GM19328 (cell line): ENCODE measurements around the gene CD52.
"Not testable (repeated sequence)": the region's sequence is repeated elsewhere in the genome, so short reads cannot be mapped to it uniquely, and the experiment has no call there.

Experiments used
- ATAC-seq: cut with Tn5 transposase; IDR thresholded peaks from one replicate; pipeline ENCODE4 v1.9.1; 2021; ENCODE audit warnings: mild to moderate bottlenecking, moderate library complexity; ENCODE audit not compliant: unreplicated experiment

Gene CD52

GRCh38 chr1:26283871-26284596 lies 33.7 kb upstream of the CD52 start:
- ATAC-seq, result no peak

GRCh38 chr1:26284597-26285347 lies 33.0 kb upstream of the CD52 start:
- ATAC-seq, result no peak

GRCh38 chr1:26285366-26286063 lies 32.2 kb upstream of the CD52 start:
- ATAC-seq, result no peak

GRCh38 chr1:26286064-26286416 lies 31.7 kb upstream of the CD52 start:
- ATAC-seq, result no peak

GRCh38 chr1:26287033-26287711 lies 30.6 kb upstream of the CD52 start:
- ATAC-seq, result peak; percentile 30

- ATAC-seq, result no peak
Observed at GRCh38 chr1:26287811-26288210, 29.9 kb upstream of the CD52 start.

GRCh38 chr1:26288311-26288941 lies 29.3 kb upstream of the CD52 start:
- ATAC-seq, result no peak

- ATAC-seq, result no peak
Observed at GRCh38 chr1:26289158-26290059, 28.3 kb upstream of the CD52 start.

- no peak for ATAC-seq
Observed at GRCh38 chr1:26290122-26290881, 27.5 kb upstream of the CD52 start.

- ATAC-seq, result no peak
Observed at GRCh38 chr1:26290882-26291261, 26.9 kb upstream of the CD52 start.

GRCh38 chr1:26291433-26291832 lies 26.3 kb upstream of the CD52 start:
- no peak for ATAC-seq

- no peak for ATAC-seq
Observed at GRCh38 chr1:26291939-26292338, 25.8 kb upstream of the CD52 start.

- not testable (repeated sequence) for ATAC-seq
Observed at GRCh38 chr1:26292735-26293134, 25.0 kb upstream of the CD52 start.

- no peak for ATAC-seq
Observed at GRCh38 chr1:26293911-26294463, 23.8 kb upstream of the CD52 start.

GRCh38 chr1:26295194-26296138 lies 22.3 kb upstream of the CD52 start:
- ATAC-seq, result no peak

- no peak for ATAC-seq
Observed at GRCh38 chr1:26296340-26297056, 21.3 kb upstream of the CD52 start.
